ENCODE results near the gene C16orf74.

The C16orf74 gene

GRCh38 chr16:85695196-85696128, 55.4 kb downstream of the C16orf74 start:
- DNase-seq (ENCODE audit: low read depth), result no peak

- DNase-seq (ENCODE audit: low read depth), result no peak
Measured at GRCh38 chr16:85690469-85691064, 60.3 kb downstream of the C16orf74 start.

- no peak for DNase-seq (ENCODE audit: low read depth)
Measured at GRCh38 chr16:85689950-85690320, 61.0 kb downstream of the C16orf74 start.

- DNase-seq (ENCODE audit: low read depth), result no peak
Measured at GRCh38 chr16:85689285-85689949, 61.5 kb downstream of the C16orf74 start.

- peak; percentile 90 for DNase-seq (ENCODE audit: low read depth)
Measured at GRCh38 chr16:85688586-85689284, 62.2 kb downstream of the C16orf74 start, which contains the start of gene GINS2. TSS of gene GINS2 (minus strand) at chr16:85688954. CDS start at chr16:85688898, 56 bp downstream.

GRCh38 chr16:85687651-85688471, 63.0 kb downstream of the C16orf74 start:
- DNase-seq (ENCODE audit: low read depth), result no peak

- DNase-seq (ENCODE audit: low read depth), result no peak
Measured at GRCh38 chr16:85686912-85687591, 63.8 kb downstream of the C16orf74 start.

- no peak for DNase-seq (ENCODE audit: low read depth)
Measured at GRCh38 chr16:85685251-85685650, 65.6 kb downstream of the C16orf74 start.

- no peak for DNase-seq (ENCODE audit: low read depth)
Measured at GRCh38 chr16:85683363-85683762, 67.5 kb downstream of the C16orf74 start.

- DNase-seq (ENCODE audit: low read depth), result no peak
Measured at GRCh38 chr16:85682516-85682915, 68.4 kb downstream of the C16orf74 start.

- no peak for DNase-seq (ENCODE audit: low read depth)
Measured at GRCh38 chr16:85681255-85681654, 69.6 kb downstream of the C16orf74 start.

- DNase-seq (ENCODE audit: low read depth), result no peak
Measured at GRCh38 chr16:85680352-85680944, 70.4 kb downstream of the C16orf74 start.

GRCh38 chr16:85679870-85680269, 71.0 kb downstream of the C16orf74 start:
- DNase-seq (ENCODE audit: low read depth), result no peak

- DNase-seq (ENCODE audit: low read depth), result no peak
Measured at GRCh38 chr16:85678821-85679220, 72.1 kb downstream of the C16orf74 start.

GRCh38 chr16:85678016-85678415, 72.9 kb downstream of the C16orf74 start:
- DNase-seq (ENCODE audit: low read depth), result no peak

GRCh38 chr16:85677383-85677967, 73.4 kb downstream of the C16orf74 start:
- no peak for DNase-seq (ENCODE audit: low read depth)

GRCh38 chr16:85676466-85676865, 74.4 kb downstream of the C16orf74 start:
- DNase-seq (ENCODE audit: low read depth), result no peak

GRCh38 chr16:85675251-85675874, 75.5 kb downstream of the C16orf74 start:
- peak; percentile 30 for DNase-seq (ENCODE audit: low read depth)

GRCh38 chr16:85674828-85675227, 76.1 kb downstream of the C16orf74 start:
- DNase-seq (ENCODE audit: low read depth), result no peak

GRCh38 chr16:85674418-85674755, 76.5 kb downstream of the C16orf74 start:
- no peak for DNase-seq (ENCODE audit: low read depth)

Data from fibroblast of gingiva (primary cell).